ENCODE measurements around the gene TMC3. TPM values are rescaled to one million over a fixed set of nuclear protein-coding genes. Genes with fewer than 3 reads are reported as not detected.

Gene TMC3
- total RNA-seq, 1 experiment from 2014 or later, result not detected

DNA sequence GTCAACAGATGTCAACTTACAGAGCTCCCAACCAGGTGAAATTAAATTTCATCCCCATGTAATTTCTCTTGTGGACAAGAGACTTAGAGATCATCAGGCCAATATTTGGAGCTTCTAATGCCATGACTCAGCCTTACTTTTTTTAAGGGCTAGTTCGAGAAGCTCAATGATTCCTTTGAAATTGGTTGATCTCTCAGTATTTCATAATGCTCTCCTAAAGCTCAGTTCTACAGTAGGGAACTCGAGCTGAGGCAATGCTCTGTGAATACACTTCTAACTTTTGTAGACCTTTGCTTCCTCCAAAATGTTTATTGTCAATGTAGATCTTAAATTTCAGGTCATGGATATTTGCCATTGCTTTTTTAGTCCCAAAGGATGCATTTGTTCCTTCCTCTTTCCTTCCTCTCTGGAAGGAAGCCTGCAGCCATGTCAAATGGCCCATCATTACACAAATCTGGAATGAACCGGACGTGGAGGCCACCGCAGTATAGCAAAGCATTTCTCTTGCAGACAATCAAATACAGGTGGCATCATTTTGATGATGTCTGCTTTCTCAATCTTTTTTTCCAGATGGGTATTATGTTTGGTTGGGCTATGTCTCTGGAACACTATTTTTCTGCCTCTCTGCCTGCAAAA, 78.4 kb downstream of the TMC3 start:
- in situ Hi-C loops (cut with HindIII; ENCODE audit: low pct_unique_long_range_greater_than_20kb, low sequenced_read_pairs), result no loop called here
- no peak for DNase-seq (ENCODE audit: low read depth)

DNA sequence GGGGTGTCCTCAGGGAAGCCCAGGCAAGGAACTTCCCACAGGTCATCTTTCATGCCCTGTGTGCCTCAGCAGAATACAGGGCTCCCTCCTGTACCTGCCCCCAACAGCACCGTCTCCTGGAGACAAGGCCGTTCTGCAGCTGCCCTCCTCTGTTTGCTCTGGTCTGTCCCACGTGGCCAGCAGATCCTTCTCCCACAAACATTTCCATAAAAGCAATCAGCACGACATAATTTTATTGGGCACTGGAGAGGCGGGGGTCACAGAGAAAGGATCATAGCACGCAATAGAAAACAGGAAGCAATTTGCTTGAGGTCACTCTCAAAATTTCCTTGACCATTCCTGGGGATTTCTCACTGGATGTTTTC, 79.5 kb downstream of the TMC3 start:
- in situ Hi-C loops (cut with HindIII; ENCODE audit: low pct_unique_long_range_greater_than_20kb, low sequenced_read_pairs), result no loop called here

DNA sequence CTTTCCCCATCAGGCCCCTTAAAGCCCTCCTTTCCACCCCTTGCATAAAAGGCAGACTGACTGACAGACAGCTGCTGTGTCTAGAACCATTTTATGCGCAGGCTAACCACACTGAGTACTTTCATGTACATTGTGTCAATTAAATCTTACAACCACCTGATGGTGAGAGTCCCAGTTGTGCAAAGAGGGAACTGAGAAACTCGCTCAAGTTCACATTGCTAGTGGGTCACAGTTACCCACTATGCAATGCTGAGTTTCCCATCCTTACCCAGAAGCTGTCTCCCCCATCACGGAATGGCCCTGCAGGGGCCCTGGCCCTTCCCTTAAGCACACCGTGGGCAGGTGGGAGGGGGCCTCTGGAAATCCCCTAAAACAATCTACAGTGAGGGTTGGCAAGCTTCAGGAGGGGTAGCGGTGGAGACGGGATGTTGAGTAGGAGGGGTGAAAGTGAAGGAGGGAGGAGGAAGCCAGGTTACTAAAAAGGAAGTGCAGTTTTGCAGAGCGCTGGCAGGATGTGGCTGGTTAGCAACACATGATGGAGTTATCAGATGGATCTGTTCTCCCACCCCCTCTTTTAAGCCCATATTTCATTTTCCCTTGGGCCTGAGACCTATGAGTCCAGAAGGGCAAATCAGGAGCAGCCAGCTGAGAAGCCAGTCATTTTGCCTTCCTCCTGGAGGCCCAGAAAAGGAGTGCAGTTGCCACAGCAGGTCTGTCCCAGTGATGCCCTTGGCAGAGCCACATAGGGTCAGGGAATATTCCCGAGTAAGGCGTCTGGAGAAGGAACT, 80.1 kb downstream of the TMC3 start:
- DNase-seq (ENCODE audit: low read depth), result no peak
- in situ Hi-C loops (cut with HindIII; ENCODE audit: low pct_unique_long_range_greater_than_20kb, low sequenced_read_pairs), result no loop called here

More for the DNA sequence above, 79.5 kb downstream of the TMC3 start:
- DNase-seq (ENCODE audit: low read depth), result no peak

DNA sequence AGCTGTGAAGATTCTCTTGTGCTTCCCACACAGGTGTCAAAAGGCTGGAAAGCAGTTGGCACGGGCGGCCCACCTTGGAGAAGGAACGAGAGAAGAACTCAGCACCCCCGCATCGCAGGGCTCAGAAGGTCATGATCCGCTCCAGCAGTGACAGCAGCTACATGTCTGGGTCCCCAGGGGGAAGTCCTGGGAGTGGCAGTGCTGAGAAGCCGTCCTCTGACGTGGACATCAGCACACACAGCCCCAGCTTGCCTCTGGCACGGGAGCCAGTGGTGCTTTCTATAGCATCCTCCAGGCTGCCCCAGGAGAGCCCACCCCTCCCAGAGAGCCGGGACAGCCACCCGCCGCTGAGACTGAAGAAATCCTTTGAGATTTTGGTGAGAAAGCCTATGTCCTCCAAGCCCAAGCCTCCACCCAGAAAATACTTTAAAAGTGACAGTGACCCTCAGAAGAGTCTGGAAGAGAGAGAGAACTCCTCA, 81.5 kb downstream of the TMC3 start:
- in situ Hi-C loops (cut with HindIII; ENCODE audit: low pct_unique_long_range_greater_than_20kb, low sequenced_read_pairs), result no loop called here
- DNase-seq (ENCODE audit: low read depth), result no peak

DNA sequence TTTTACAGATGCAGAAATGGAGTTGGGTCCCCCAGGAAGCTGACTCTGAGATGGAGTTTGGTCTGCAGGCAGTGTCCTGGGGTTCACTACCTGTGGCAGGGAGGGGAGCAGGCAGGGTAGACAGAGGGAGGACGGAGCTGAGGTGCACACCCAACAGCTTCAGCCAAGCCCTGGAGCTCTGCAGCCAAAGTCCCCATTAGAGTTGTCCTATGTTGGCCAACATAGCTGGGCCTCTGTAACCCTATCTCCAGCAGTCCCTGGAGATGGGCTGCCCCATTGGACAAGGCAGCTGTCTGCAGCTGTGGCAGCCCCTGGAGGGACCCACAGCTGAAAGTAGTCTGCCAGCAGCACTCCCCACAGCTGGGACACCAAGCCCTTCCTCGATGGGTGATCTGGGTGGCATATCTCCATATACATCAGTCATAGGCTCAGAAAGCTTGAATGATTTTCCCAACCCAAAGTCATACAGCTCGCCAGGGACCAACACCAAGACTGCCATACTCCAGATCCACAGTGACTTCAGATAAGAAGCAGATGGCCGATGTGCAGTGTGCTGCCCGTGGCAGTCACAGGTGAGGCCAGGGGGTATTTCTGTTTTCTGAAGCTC, 82.0 kb downstream of the TMC3 start:
- no peak for DNase-seq (ENCODE audit: low read depth)
- in situ Hi-C loops (cut with HindIII; ENCODE audit: low pct_unique_long_range_greater_than_20kb, low sequenced_read_pairs), result no loop called here

DNA sequence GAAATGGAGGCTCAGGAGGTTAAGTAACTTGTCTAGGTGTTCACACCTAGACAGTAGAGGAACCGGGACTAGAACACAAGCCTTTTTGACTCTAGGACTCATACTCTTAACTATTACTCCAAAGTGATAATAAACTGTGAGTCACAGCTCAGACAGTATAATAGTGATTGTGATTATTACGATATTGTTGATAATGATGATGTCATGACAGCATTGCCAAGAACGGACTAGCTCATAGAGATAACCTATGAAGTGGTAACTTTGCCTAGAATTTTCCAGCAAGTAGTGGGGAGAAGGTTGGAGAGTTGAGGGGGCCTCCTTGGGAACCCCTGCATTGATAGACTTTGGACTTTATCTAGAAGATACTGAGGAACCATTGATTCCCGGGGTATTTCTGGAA, 84.1 kb downstream of the TMC3 start:
- no peak for DNase-seq (ENCODE audit: low read depth)
- in situ Hi-C loops (cut with HindIII; ENCODE audit: low pct_unique_long_range_greater_than_20kb, low sequenced_read_pairs), result no loop called here

DNA sequence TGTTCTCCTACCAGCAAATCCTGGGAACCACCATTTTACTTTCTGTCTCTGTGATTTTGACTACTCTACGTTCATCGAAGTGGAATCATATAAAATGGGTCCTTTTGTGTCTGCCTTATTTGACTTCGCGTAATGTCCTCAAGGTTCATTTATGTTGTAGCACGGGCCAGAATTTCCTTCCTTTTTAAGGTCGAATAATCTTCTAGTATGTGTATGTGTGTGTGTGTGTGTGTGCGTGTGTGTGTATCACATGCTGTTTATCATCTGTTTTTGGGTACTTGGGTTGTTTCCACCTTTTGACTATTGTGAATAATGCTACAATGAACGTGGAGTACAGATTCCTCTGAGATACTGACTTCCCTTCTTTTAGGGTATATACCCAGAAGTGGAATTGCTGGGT, 85.4 kb downstream of the TMC3 start:
- in situ Hi-C loops (cut with HindIII; ENCODE audit: low pct_unique_long_range_greater_than_20kb, low sequenced_read_pairs), result no loop called here
- no peak for DNase-seq (ENCODE audit: low read depth)

DNA sequence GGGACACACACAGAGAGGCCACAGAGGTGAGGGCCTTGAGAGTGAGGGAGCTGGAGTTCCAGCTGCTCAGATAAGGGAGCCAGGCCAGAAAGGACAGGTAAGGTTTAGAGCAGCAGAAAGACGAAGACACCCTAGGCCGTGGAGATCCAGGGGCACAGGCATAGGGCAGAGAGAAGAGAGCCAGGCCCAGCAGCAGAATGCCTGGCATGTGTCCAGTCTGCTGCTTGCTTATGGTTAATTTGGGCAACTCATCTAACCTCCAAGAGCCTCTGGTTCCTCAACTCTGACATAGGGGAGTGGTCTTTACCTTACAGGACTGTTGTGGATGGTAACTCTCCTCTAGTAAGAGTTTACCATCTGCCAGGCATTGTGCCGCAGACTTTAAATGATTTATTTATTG, 86.0 kb downstream of the TMC3 start:
- in situ Hi-C loops (cut with HindIII; ENCODE audit: low pct_unique_long_range_greater_than_20kb, low sequenced_read_pairs), result no loop called here
- DNase-seq (ENCODE audit: low read depth), result no peak

DNA sequence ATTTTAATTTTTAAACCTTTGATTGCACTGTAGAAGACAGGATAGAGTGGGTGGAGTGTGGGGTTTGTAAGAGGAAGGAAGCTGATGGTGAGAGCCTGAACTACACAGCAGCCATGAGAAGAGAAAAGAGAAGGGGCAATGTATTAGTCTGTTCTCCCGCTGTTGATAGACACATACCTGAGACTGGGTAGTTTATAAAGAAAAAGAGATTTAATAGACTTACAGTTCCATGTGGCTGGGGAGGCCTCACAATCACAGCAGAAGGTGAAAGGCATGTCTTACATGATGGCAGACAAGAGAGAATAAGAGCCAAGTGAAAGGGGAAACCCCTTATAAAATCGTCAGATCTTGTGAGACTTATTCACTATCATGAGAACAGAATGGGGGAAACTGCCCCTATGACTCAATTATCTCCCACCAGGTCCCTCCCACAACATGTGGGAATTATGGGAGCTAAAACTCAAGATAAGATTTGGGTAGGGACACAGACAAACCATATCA, 87.3 kb downstream of the TMC3 start:
- in situ Hi-C loops (cut with HindIII; ENCODE audit: low pct_unique_long_range_greater_than_20kb, low sequenced_read_pairs), result no loop called here
- DNase-seq (ENCODE audit: low read depth), result no peak

DNA sequence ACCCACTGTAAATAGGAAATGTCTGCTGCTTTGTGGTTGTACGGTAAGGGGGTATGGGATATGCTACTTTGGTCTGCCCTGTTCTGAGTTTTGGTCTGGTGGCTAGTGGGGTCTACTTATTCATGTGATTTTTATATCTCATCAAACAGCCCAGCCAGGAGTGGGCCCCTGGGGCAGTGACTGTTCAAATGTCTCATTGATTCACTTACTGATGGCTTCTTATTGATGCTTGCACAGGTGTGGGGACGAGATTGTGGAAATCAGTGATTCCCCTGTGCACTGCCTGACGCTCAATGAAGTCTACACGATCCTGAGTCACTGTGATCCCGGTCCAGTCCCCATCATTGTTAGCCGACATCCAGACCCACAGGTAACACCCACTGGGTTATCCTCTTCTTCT, 88.6 kb downstream of the TMC3 start:
- DNase-seq (ENCODE audit: low read depth), result no peak
- in situ Hi-C loops (cut with HindIII; ENCODE audit: low pct_unique_long_range_greater_than_20kb, low sequenced_read_pairs), result no loop called here

DNA sequence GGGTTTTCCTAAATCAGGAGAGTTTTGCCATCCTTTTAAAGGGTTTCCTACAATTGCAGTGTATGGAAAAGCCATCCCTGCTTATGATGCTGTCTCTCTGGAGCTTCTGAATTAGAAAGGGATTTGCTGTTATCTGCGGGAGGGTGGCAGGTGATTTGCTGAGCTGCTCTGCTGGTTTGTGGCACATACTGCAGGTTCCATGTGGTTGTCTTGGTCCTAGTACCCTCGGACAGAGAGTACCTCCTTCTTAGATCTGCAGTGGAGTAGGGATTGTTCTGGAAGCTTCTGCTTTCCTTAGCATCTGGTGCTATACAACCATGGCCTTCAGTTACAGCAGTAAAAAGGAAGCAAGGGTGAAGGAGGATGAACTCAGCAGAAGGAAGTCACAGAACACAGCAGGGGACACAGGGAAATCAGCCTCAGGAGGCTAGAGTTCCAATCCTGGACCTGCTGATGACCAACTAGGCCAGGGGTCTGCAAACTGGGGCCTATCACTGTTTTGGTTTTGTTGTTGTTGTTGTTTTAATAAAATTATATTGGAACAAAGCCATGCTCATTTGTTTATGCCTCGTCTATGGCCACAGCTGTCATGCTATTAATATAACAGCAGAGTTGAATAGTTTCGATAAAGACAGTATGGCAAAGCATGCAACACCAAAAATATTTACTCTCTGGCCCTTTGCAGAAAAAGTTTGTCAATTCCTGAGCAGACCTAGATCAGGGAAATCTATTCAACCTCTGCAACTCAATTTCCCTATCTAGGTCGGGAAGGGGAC, 89.6 kb downstream of the TMC3 start:
- no peak for DNase-seq (ENCODE audit: low read depth)
- in situ Hi-C loops (cut with HindIII; ENCODE audit: low pct_unique_long_range_greater_than_20kb, low sequenced_read_pairs), result no loop called here

DNA sequence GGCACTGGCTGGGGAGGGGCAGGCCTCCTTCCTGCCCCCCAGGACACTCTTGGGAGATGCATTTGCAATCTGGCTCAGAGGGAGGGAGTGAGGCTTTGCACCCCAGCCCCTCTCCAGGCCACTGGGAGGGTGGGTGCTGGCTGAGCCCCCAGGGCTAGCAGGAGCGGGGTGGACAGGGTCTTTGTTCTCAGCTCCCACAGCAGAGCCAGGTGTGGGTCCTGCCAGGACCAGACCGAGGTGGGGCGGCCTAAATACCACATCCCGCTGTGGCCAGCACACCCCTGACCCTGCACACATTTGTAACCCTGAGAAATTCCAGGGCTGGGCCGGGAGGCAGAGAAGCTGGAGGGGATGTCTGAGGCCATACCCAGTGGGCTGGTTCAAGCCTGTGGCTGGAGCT, 91.1 kb downstream of the TMC3 start:
- DNase-seq (ENCODE audit: low read depth), result no peak
- in situ Hi-C loops (cut with HindIII; ENCODE audit: low pct_unique_long_range_greater_than_20kb, low sequenced_read_pairs), result no loop called here

DNA sequence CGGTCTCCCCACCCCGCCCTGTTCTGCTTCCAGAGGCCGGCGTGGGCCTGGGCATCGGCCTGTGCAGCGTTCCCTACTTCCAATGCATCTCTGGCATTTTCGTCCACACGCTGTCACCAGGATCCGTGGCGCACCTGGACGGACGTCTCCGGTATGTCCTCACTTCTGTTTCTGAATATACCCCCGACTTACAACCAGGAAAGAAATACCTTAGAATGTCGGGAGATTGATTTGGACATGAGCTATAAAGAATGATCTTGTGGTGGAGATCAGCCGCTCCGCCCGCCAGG, 91.5 kb downstream of the TMC3 start:
- no peak for DNase-seq (ENCODE audit: low read depth)
- in situ Hi-C loops (cut with HindIII; ENCODE audit: low pct_unique_long_range_greater_than_20kb, low sequenced_read_pairs), result no loop called here

DNA sequence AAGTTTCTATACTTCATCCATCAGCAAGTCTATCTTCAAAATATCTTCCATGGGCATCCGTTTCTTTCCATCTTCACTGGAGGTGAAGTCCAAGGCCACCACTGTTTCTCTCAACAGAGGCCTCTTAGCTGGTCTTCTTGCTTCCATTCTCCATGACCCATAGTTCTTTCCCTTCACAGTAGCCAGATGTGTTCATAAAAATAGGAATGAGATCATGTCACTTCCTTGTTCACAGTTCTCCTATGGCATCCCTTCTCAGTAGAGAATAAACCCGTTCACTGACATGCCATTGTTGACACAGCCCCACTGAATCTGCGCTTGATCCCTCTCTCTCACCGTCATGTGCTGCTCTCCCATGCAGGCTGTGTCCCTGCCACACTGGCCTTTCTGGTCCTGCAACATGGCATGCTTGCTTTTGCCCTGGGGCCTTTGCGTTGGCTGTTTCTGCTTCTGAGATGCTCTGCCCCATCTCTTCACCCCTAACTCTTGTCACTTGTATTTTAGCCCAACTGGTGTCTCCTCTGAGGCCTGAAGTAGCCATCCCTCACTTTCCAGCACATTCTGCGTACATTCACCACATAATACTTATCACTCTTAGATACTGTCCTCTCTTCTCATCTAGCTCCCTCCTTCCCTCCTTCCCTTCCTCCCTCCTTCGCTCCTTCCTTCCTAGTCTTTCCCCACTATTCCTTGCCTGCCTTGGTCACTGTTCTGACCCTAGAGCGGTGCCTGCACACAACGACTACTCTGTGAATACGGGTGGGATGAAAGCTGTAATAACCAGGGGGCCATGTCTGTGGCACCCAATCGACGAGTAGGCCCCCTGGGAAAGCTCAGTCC, 92.0 kb downstream of the TMC3 start:
- DNase-seq (ENCODE audit: low read depth), result no peak
- in situ Hi-C loops (cut with HindIII; ENCODE audit: low pct_unique_long_range_greater_than_20kb, low sequenced_read_pairs), result no loop called here

DNA sequence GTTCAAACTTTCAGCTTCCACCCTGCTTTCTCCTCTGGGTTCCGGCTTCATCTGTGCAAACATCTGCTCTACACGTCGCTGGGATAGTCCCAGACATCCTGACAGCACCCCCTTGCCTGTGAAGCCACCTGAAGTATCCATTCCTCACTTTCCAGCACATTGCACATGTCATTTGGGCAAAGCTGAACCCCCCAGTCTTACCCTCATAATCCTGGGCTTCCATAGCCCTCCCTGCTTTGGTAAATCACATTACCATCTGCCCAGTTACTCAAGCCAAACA, 92.6 kb downstream of the TMC3 start:
- no peak for DNase-seq (ENCODE audit: low read depth)
- in situ Hi-C loops (cut with HindIII; ENCODE audit: low pct_unique_long_range_greater_than_20kb, low sequenced_read_pairs), result no loop called here

Measured in Caki2 (cell line).